ENCODE data around the gene STH.

STH gene

DNA sequence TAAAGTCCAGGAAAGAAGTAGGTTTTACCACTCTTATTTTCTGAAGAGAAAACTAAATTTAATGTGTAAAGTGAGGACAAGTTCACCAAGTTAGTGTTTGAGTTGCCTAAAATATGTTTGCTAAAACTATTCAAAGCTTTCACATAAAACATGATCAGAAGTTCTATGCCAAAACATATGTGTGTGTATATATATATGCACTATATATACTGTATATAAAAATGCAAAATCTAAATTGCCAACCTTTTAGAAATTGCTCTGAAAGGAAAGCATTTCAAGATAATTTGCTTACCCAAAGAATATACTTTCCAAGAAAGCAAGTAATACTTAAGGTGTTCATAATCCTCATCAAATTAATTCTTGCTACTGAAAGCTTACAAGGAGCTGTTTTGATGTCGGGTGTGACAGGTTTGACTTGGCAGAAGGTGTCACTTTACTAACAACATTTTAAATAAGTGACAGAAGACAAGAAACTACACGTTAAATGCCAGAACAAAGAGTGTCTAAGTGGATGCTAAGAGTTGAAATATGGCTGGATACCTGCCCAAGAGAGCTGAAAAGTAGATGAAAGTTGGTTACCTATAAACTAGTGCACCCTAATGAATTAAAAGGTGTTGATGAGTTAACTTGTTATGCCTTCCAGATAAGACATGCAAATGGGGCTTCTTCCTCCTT lies 32.3 kb upstream of the STH start:
- no peak overlapping the region for H3K4me3 ChIP-seq (ENCODE audit: low read depth in 1 of 5, low read length in 5 of 5)

DNA sequence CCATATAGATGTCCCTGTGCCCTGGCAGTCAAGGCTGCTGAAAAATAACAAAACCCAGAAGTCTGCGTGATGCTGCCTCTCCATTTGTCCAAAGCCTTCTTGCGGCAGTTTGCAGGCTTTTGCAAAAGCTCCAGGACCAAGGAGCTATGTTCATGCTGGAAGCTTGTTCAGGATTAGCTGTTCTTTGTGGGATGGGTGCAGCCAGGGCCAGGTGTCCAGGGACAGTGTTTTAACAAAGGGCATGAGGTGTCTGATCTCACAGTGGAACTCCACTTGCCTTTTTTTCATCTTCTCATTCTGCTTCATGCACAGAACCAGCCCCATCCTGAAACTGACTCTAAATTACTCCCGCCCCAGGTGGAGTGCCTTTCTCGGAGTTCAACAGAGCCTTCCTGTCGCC lies 31.7 kb upstream of the STH start:
- Histone ChIP-seq H3K9ac (ENCODE audit: low read length in 5 of 5) (no peak overlapping the region), H3K27ac (ENCODE audit: low read depth, low read length) (no peak overlapping the region), H3K27me3 (ENCODE audit: control insufficient read depth in 5 of 5, insufficient read depth in 4 of 5, low read length in 5 of 5) (no peaks in the 10 kb centered on the region), H3K4me1 (ENCODE audit: control insufficient read depth in 5 of 5, insufficient read depth in 5 of 5, low read length in 5 of 5) (no peaks in the 10 kb centered on the region), H3K9me3 (ENCODE audit: control insufficient read depth in 5 of 5, low read length in 5 of 5) (peaks cover 0 to 3% (median 0%) of the 10 kb centered on the region in 5 donors), H3K4me3 (ENCODE audit: low read depth in 1 of 5, low read length in 5 of 5) (no peak overlapping the region), H3K36me3 (ENCODE audit: control insufficient read depth in 5 of 5, insufficient read depth in 5 of 5, low read length in 5 of 5) (peaks cover 0 to 14% (median 5%) of the 10 kb centered on the region in 5 donors)

More for the DNA sequence above, 32.3 kb upstream of the STH start:
- no peak overlapping the region for H3K27ac ChIP-seq (ENCODE audit: low read depth, low read length)
- H3K4me1 ChIP-seq (ENCODE audit: control insufficient read depth in 5 of 5, insufficient read depth in 5 of 5, low read length in 5 of 5) = no peaks in the 10 kb centered on the region
- no peaks in the 10 kb centered on the region for H3K9me3 ChIP-seq (ENCODE audit: control insufficient read depth in 5 of 5, low read length in 5 of 5)
- H3K36me3 ChIP-seq (ENCODE audit: control insufficient read depth in 5 of 5, insufficient read depth in 5 of 5, low read length in 5 of 5) = peaks cover 0 to 16% (median 5%) of the 10 kb centered on the region in 5 donors
- no peak overlapping the region for H3K9ac ChIP-seq (ENCODE audit: low read length in 5 of 5)
- H3K27me3 ChIP-seq (ENCODE audit: control insufficient read depth in 5 of 5, insufficient read depth in 4 of 5, low read length in 5 of 5) = no peaks in the 10 kb centered on the region

DNA sequence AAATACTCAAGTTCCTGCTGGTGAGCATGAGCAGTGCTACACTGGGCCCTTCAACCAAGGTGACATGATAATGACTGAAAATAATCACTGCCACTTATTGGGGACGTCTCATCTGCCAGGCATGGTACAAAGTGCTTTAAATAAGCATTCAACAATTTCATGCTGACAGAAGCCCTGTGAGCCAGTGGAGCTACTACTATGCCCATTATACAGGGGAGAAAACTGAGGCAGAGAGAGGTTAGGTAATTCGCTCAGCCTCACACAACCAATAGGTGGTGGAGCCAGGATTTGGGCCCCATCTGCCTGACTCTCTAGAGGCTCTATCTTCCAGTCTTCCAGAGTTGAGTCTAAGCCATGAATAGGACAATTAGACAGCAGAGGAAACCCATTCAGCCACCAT lies 30.3 kb upstream of the STH start:
- Histone ChIP-seq H3K27ac (ENCODE audit: low read depth, low read length) (no peak overlapping the region), H3K4me3 (ENCODE audit: low read depth in 1 of 5, low read length in 5 of 5) (no peak overlapping the region), H3K9me3 (ENCODE audit: control insufficient read depth in 5 of 5, low read length in 5 of 5) (peaks cover 0 to 5% (median 0%) of the 10 kb centered on the region in 5 donors), H3K27me3 (ENCODE audit: control insufficient read depth in 5 of 5, insufficient read depth in 4 of 5, low read length in 5 of 5) (no peaks in the 10 kb centered on the region), H3K36me3 (ENCODE audit: control insufficient read depth in 5 of 5, insufficient read depth in 5 of 5, low read length in 5 of 5) (peaks cover 0 to 8% (median 4%) of the 10 kb centered on the region in 5 donors), H3K4me1 (ENCODE audit: control insufficient read depth in 5 of 5, insufficient read depth in 5 of 5, low read length in 5 of 5) (no peaks in the 10 kb centered on the region), H3K9ac (ENCODE audit: low read length in 5 of 5) (no peak overlapping the region)

GRCh38 chr17:45969726-45970125 lies 29.3 kb upstream of the STH start:
- Histone ChIP-seq H3K27me3 (ENCODE audit: control insufficient read depth in 5 of 5, insufficient read depth in 4 of 5, low read length in 5 of 5) (no peaks in the 10 kb centered on the region), H3K9ac (ENCODE audit: low read length in 5 of 5) (no peak overlapping the region), H3K36me3 (ENCODE audit: control insufficient read depth in 5 of 5, insufficient read depth in 5 of 5, low read length in 5 of 5) (peaks cover 0 to 6% (median 4%) of the 10 kb centered on the region in 5 donors), H3K9me3 (ENCODE audit: control insufficient read depth in 5 of 5, low read length in 5 of 5) (peaks cover 0 to 5% (median 0%) of the 10 kb centered on the region in 5 donors), H3K4me1 (ENCODE audit: control insufficient read depth in 5 of 5, insufficient read depth in 5 of 5, low read length in 5 of 5) (no peaks in the 10 kb centered on the region), H3K27ac (ENCODE audit: low read depth, low read length) (no peak overlapping the region), H3K4me3 (ENCODE audit: low read depth in 1 of 5, low read length in 5 of 5) (no peak overlapping the region)

- Histone ChIP-seq H3K36me3 (ENCODE audit: control insufficient read depth in 5 of 5, insufficient read depth in 5 of 5, low read length in 5 of 5) (peaks cover 0 to 5% (median 4%) of the 10 kb centered on the region in 5 donors), H3K4me3 (ENCODE audit: low read depth in 1 of 5, low read length in 5 of 5) (no peak overlapping the region), H3K4me1 (ENCODE audit: control insufficient read depth in 5 of 5, insufficient read depth in 5 of 5, low read length in 5 of 5) (no peaks in the 10 kb centered on the region), H3K27ac (ENCODE audit: low read depth, low read length) (no peak overlapping the region), H3K9me3 (ENCODE audit: control insufficient read depth in 5 of 5, low read length in 5 of 5) (peaks cover 0 to 5% (median 0%) of the 10 kb centered on the region in 5 donors), H3K27me3 (ENCODE audit: control insufficient read depth in 5 of 5, insufficient read depth in 4 of 5, low read length in 5 of 5) (no peaks in the 10 kb centered on the region), H3K9ac (ENCODE audit: low read length in 5 of 5) (no peak overlapping the region)
Measured at GRCh38 chr17:45970659-45971058, 28.4 kb upstream of the STH start.

DNA sequence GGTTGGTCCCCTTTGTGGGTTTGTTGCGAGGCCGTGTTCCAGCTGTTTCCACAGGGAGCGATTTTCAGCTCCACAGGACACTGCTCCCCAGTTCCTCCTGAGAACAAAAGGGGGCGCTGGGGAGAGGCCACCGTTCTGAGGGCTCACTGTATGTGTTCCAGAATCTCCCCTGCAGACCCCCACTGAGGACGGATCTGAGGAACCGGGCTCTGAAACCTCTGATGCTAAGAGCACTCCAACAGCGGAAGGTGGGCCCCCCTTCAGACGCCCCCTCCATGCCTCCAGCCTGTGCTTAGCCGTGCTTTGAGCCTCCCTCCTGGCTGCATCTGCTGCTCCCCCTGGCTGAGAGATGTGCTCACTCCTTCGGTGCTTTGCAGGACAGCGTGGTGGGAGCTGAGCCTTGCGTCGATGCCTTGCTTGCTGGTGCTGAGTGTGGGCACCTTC lies 27.3 kb upstream of the STH start:
- peaks cover 0 to 5% (median 4%) of the 10 kb centered on the region in 5 donors for H3K36me3 ChIP-seq (ENCODE audit: control insufficient read depth in 5 of 5, insufficient read depth in 5 of 5, low read length in 5 of 5)
- peaks cover 0 to 5% (median 0%) of the 10 kb centered on the region in 5 donors for H3K9me3 ChIP-seq (ENCODE audit: control insufficient read depth in 5 of 5, low read length in 5 of 5)
- no peaks in the 10 kb centered on the region for H3K27me3 ChIP-seq (ENCODE audit: control insufficient read depth in 5 of 5, insufficient read depth in 4 of 5, low read length in 5 of 5)
- H3K9ac ChIP-seq (ENCODE audit: low read length in 5 of 5) = no peak overlapping the region
- H3K4me1 ChIP-seq (ENCODE audit: control insufficient read depth in 5 of 5, insufficient read depth in 5 of 5, low read length in 5 of 5) = no peaks in the 10 kb centered on the region
- no peak overlapping the region for H3K27ac ChIP-seq (ENCODE audit: low read depth, low read length)
- H3K4me3 ChIP-seq (ENCODE audit: low read depth in 1 of 5, low read length in 5 of 5) = no peak overlapping the region

- Histone ChIP-seq H3K9ac (ENCODE audit: low read length in 5 of 5) (no peak overlapping the region), H3K4me1 (ENCODE audit: control insufficient read depth in 5 of 5, insufficient read depth in 5 of 5, low read length in 5 of 5) (no peaks in the 10 kb centered on the region), H3K27ac (ENCODE audit: low read depth, low read length) (no peak overlapping the region), H3K36me3 (ENCODE audit: control insufficient read depth in 5 of 5, insufficient read depth in 5 of 5, low read length in 5 of 5) (peaks cover 0 to 5% (median 4%) of the 10 kb centered on the region in 5 donors), H3K9me3 (ENCODE audit: control insufficient read depth in 5 of 5, low read length in 5 of 5) (peaks cover 0 to 5% (median 0%) of the 10 kb centered on the region in 5 donors), H3K27me3 (ENCODE audit: control insufficient read depth in 5 of 5, insufficient read depth in 4 of 5, low read length in 5 of 5) (no peaks in the 10 kb centered on the region), H3K4me3 (ENCODE audit: low read depth in 1 of 5, low read length in 5 of 5) (no peak overlapping the region)
Measured at GRCh38 chr17:45972531-45972930, 26.5 kb upstream of the STH start.

DNA sequence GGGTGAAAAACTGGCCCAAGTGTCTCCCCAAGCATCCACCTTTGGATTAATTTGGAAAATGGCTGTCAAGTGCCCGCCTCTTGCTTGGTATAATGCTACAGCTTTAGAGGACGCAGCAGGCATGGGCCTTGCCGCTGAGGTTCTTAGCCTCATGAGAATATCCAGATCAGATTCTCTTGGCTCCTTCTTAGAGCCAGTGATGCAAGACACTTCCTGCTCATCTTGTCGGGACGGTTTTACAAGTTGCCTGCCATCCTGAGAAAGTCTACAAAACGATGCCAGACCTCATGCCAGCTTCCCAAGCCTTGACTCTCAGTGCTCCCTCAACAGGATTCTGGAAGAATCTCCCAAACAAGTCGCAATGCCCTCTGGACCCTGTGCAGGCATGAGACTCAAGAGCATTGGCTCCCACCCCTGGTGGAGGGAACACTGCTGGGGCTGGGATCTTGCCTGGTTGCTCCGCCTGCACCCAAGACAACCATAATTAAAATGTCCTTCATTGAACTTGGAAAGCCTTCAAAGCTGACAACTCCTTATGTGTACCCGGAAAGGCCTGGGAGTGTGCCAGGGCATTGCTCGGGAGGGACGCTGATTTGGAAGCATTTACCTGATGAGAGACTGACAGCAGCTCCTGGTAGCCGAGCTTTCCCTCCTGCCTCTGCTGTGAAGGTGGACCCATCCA lies 25.8 kb upstream of the STH start:
- no peak overlapping the region for H3K27ac ChIP-seq (ENCODE audit: low read depth, low read length)
- no peaks in the 10 kb centered on the region for H3K27me3 ChIP-seq (ENCODE audit: control insufficient read depth in 5 of 5, insufficient read depth in 4 of 5, low read length in 5 of 5)
- no peak overlapping the region for H3K4me3 ChIP-seq (ENCODE audit: low read depth in 1 of 5, low read length in 5 of 5)
- H3K9ac ChIP-seq (ENCODE audit: low read length in 5 of 5) = no peak overlapping the region
- H3K9me3 ChIP-seq (ENCODE audit: control insufficient read depth in 5 of 5, low read length in 5 of 5) = peaks cover 0 to 5% (median 0%) of the 10 kb centered on the region in 5 donors
- no peaks in the 10 kb centered on the region for H3K4me1 ChIP-seq (ENCODE audit: control insufficient read depth in 5 of 5, insufficient read depth in 5 of 5, low read length in 5 of 5)
- peaks cover 0 to 5% (median 4%) of the 10 kb centered on the region in 5 donors for H3K36me3 ChIP-seq (ENCODE audit: control insufficient read depth in 5 of 5, insufficient read depth in 5 of 5, low read length in 5 of 5)

GRCh38 chr17:45973946-45974859 lies 24.8 kb upstream of the STH start:
- no peaks in the 10 kb centered on the region for H3K27me3 ChIP-seq (ENCODE audit: control insufficient read depth in 5 of 5, insufficient read depth in 4 of 5, low read length in 5 of 5)
- no peak overlapping the region for H3K27ac ChIP-seq (ENCODE audit: low read depth, low read length)
- peaks cover 0 to 5% (median 4%) of the 10 kb centered on the region in 5 donors for H3K36me3 ChIP-seq (ENCODE audit: control insufficient read depth in 5 of 5, insufficient read depth in 5 of 5, low read length in 5 of 5)
- no peak overlapping the region for H3K9ac ChIP-seq (ENCODE audit: low read length in 5 of 5)
- no peaks in the 10 kb centered on the region for H3K4me1 ChIP-seq (ENCODE audit: control insufficient read depth in 5 of 5, insufficient read depth in 5 of 5, low read length in 5 of 5)
- H3K4me3 ChIP-seq (ENCODE audit: low read depth in 1 of 5, low read length in 5 of 5) = no peak overlapping the region
- peaks cover 0 to 5% (median 0%) of the 10 kb centered on the region in 5 donors for H3K9me3 ChIP-seq (ENCODE audit: control insufficient read depth in 5 of 5, low read length in 5 of 5)

Measured in subcutaneous abdominal adipose tissue (tissue), 5 donors.